Fibroblast of mammary gland (primary cell): ENCODE data around the gene CADPS.

ENCODE experiments used
- DNase-seq: peaks from one replicate; pipeline ENCODE4 v3.0.0-alpha.2; 2010; ENCODE audit warnings: low read depth
- H3K4me3 ChIP-seq: 2 replicates; pipeline ENCODE4 v1.5.1; 2011; ENCODE audit warnings: low read depth, mild to moderate bottlenecking, low read length, moderate library complexity; ENCODE audit not compliant: control insufficient read depth
- TF ChIP-seq, protein P1 (sequence below): conservative IDR thresholded peaks from 2 replicates; pipeline ENCODE4 v1.5.1; 2011; ENCODE audit warnings: low read depth, low read length, inconsistent platforms; ENCODE audit not compliant: control insufficient read depth, insufficient read depth

CADPS gene

GRCh38 chr3:62376454-62376720 is 498.8 kb downstream of the CADPS start:
- DNase-seq, result no peak
- H3K4me3 ChIP-seq, result no peak overlapping the region
- TF ChIP-seq, protein P1, sequence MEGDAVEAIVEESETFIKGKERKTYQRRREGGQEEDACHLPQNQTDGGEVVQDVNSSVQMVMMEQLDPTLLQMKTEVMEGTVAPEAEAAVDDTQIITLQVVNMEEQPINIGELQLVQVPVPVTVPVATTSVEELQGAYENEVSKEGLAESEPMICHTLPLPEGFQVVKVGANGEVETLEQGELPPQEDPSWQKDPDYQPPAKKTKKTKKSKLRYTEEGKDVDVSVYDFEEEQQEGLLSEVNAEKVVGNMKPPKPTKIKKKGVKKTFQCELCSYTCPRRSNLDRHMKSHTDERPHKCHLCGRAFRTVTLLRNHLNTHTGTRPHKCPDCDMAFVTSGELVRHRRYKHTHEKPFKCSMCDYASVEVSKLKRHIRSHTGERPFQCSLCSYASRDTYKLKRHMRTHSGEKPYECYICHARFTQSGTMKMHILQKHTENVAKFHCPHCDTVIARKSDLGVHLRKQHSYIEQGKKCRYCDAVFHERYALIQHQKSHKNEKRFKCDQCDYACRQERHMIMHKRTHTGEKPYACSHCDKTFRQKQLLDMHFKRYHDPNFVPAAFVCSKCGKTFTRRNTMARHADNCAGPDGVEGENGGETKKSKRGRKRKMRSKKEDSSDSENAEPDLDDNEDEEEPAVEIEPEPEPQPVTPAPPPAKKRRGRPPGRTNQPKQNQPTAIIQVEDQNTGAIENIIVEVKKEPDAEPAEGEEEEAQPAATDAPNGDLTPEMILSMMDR, result no peak

DNA sequence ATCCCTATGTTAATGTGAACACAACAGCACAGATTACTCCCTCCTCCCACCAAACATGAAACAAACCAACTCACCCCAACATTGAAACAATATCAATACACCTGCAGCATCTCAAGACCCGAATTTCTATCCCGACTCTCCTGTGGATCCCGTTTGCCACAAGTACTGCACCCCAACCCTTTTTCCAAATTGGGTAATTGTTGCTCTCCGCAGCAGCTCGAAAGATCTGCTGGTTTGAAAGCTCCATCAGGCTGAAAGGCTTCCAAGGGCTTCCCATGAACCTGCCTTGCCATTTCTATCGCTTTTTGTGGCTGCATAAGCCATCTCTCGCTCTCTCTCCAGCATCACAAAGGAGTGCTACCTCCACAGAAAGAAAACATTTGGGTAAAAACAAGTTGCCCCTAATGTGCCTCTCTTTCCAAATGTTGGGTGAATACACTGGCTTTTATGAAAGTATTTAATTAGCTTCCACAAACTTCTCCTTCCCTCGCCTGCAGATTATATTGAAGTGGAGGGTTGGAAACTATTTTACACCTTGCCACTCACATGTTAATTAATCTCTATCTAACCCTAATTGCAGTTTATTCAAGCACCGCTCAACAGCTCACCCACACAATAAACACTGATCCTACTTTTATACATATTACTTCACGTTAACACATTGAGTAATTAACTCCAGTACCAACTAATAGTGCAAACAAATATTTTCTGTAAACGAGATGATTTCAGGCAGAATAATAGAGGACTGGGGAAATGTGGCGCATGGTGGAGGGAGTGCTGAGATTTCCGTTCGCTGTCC is 499.4 kb downstream of the CADPS start:
- no peak overlapping the region for H3K4me3 ChIP-seq
- no peak for DNase-seq
- TF ChIP-seq, protein P1, result no peak

DNA sequence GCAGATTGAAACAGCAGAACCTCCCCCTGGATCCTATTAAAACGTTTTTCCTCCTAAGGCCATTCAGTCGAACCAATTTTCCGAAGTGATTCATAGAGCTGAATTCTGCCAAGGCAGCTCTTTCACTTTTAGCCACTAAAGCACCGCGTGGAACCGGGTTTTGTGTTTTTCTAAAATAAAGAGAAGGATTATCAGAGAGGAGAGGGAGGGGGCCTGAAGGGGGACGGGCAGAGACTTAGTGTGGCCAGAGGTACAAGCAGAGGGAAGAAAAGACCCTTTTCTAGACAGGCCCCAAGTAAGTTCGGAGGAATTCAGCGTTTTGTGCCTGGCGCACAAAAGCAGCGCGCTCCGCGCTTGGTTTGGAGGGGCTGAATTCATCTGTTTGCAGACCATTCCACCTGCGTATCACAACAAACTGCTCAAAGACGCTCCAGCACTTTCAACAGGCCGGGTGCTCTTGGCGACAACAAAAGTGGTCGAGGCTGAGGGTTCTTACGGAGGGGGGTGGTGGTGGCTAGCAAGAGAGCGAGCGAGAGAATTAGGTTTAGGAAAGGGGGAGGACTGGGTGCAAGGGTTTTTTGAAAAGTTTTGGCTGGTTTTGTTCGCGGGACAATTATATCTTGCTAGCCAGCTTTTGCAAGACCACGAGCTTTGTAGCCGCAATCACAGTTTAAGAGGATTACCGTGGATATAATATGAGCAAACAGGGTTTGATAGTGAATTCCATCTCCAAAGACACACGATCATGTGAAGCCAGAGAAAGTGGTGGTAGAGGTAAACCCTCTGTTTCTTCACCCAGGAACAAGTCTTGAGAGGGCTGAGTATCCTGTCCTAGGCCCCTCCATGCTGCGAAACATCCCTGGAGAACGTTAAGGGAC is 500.6 kb downstream of the CADPS start:
- TF ChIP-seq, protein P1, result no peak
- peak; percentile 32 for DNase-seq
- H3K4me3 ChIP-seq, result peak overlapping the region; percentile 19

DNA sequence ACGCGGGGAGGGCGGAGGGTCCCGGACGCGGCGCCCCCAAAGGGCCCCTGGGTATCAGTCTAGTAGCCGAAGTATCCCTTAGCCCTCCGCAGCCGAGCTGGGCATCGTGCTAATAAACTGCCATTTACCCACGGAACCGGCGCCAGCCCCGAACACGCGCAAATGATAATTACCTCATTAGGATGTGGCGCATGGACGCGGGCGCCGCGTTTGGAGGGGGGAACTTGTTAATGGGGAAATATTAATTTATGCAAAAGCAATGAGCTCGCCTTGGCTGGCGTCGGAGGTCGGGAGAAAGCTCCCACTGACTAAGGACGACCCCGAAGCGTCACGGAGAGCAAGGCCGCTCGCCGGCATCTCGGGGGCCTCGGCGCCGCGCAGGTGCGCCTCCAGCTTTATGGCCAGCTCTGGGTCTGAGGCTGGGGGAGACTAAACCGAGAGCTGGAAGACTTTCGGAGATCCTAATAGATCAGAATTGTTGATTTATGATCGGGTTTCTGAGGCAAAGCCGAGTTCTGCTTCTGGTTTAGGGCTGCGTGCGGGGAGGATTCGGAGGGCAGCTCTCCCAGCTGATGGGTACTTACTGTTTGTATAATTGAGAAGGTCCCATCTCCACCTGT is 501.4 kb downstream of the CADPS start:
- TF ChIP-seq, protein P1, result no peak
- H3K4me3 ChIP-seq, result no peak overlapping the region
- DNase-seq, result no peak

- H3K4me3 ChIP-seq, result peak within 1 kb of the TSS; percentile 19
- TF ChIP-seq, protein P1, result no peak
- DNase-seq, result no peak
Observed at GRCh38 chr3:62373215-62373614, 502.0 kb downstream of the CADPS start, which contains the start of gene FEZF2. TSS of gene FEZF2 (minus strand) at chr3:62373550. CDS start at chr3:62372868, 682 bp downstream.

- DNase-seq, result no peak
- TF ChIP-seq, protein P1, result no peak
- no peak overlapping the region for H3K4me3 ChIP-seq
Observed at GRCh38 chr3:62372621-62373041, 502.6 kb downstream of the CADPS start.
